Esophagus squamous epithelium (tissue), 5 donors: ENCODE measurements around the gene AGTRAP. TPM values are rescaled to one million over a fixed set of nuclear protein-coding genes. Genes with fewer than 3 reads are reported as not detected.

Source experiments
- DNase-seq: peaks from one replicate; lab custom pipeline; 2025; lab: John Stamatoyannopoulos, UW
- H3K27ac ChIP-seq, 4 donors: fragments of 200-600 bp; sonication (generic); one replicate each; pipeline ENCODE4 v1.5.1; 2016 to 2019; ENCODE audit warnings: mild to moderate bottlenecking in 1 of 4
- H3K27me3 ChIP-seq, 4 donors: fragments of 200-600 bp; sonication (generic); 1 replicate in 3 of 4; 2 replicates in 1 of 4; pipeline versions ENCODE4 v1.5.1 to v1.6.0; 2017 to 2021; ENCODE audit warnings: antibody characterized with exemption in 1 of 4
- H3K36me3 ChIP-seq, 3 donors: fragments of 200-600 bp; sonication (generic); one replicate each; pipeline ENCODE4 v1.5.1; 2016 to 2019
- H3K4me1 ChIP-seq, 3 donors: fragments of 200-600 bp; sonication (generic); one replicate each; pipeline ENCODE4 v1.5.1; 2017 to 2019
- H3K4me3 ChIP-seq, 4 donors: fragments of 200-600 bp; sonication (generic); 1 replicate in 3 of 4; 2 replicates in 1 of 4; pipeline ENCODE4 v1.5.1; 2016 to 2019; ENCODE audit warnings: mild to moderate bottlenecking in 2 of 4, moderate library complexity in 1 of 4
- H3K9me3 ChIP-seq, 3 donors: fragments of 200-600 bp; sonication (generic); one replicate each; pipeline ENCODE4 v1.5.1; 2016 to 2019
- CTCF ChIP-seq, 6 experiments: fragments of 450-650 bp in 4 of 6; fragments of 200-600 bp in 2 of 6; sonication (generic) in 2 of 6; IDR thresholded peaks; one replicate each; pipeline ENCODE4 v1.5.1; 2016 to 2019; ENCODE audit warnings: antibody characterized with exemption in 6 of 6, mild to moderate bottlenecking in 4 of 6, moderate library complexity in 4 of 6
- POLR2A ChIP-seq, 4 donors: fragments of 450-650 bp; IDR thresholded peaks; one replicate each; pipeline ENCODE4 v1.6.1; 2017; ENCODE audit warnings: antibody characterized with exemption in 4 of 4, mild to moderate bottlenecking in 4 of 4, moderate library complexity in 3 of 4
- WGBS, 2 donors: methylation state at CpG; one replicate each; pipeline ENCODE4 v1.1.5; 2018; 5-methylcytosine and 5-hydroxymethylcytosine counted together
- intact Hi-C: fragments of 100-400 bp; cut with DNase I; formaldehyde crosslinking; loops from one replicate; pipeline ENCODE4 v1.15.0; 2022
- total RNA-seq, 4 donors: library from RNA; depleted of rRNA; stranded (reverse); fragments of >200 nt; gene quantifications; one replicate each; pipeline ENCODE4 v1.1.0, GENCODE V29; 2016
- donor health status: DM: yes; HTN: yes; CAD: no.

AGTRAP gene
- total RNA-seq, 4 donors from 2014 or later, result 34.5 to 89.5 (median 50.7) TPM

GRCh38 chr1:11746092-11746491 is 10.2 kb downstream of the AGTRAP start:
- no peak for TF ChIP-seq POLR2A (IDR thresholded peaks at IDR 0.05)
- TF ChIP-seq CTCF (IDR thresholded peaks at IDR 0.05), result no peak
- Histone ChIP-seq H3K27ac (no peak overlapping the region), H3K9me3 (no peaks in the 10 kb centered on the region), H3K4me3 (no peak overlapping the region), H3K4me1 (peaks cover 0 to 29% (median 0%) of the 10 kb centered on the region in 3 donors), H3K27me3 (no peaks in the 10 kb centered on the region), H3K36me3 (peaks cover 0 to 62% (median 20%) of the 10 kb centered on the region in 3 donors)
- no peak for DNase-seq
- WGBS, 2 donors, result 47 to 73% methylated on average over 3 to 6 of the region's 6 CpGs
- intact Hi-C loops, result no loop called here

GRCh38 chr1:11746795-11747487 is 11.0 kb downstream of the AGTRAP start:
- no peak for DNase-seq
- WGBS, 2 donors, result 86 to 89% methylated on average over 6 to 7 of the region's 20 CpGs

GRCh38 chr1:11748294-11749202 is 12.6 kb downstream of the AGTRAP start:
- peaks cover 0 to 66% (median 20%) of the 10 kb centered on the region in 3 donors for H3K36me3 ChIP-seq
- 75 to 97% methylated on average over 4 to 6 of the region's 27 CpGs for WGBS, 2 donors
- H3K4me1 ChIP-seq, result peaks cover 0 to 11% (median 0%) of the 10 kb centered on the region in 3 donors
- H3K27ac ChIP-seq, result no peak overlapping the region
- intact Hi-C loops, result no loop called here
- no peaks in the 10 kb centered on the region for H3K27me3 ChIP-seq
- TF ChIP-seq POLR2A (IDR thresholded peaks at IDR 0.05) (no peak), CTCF (IDR thresholded peaks at IDR 0.05) (no peak)
- H3K9me3 ChIP-seq, result no peaks in the 10 kb centered on the region
- no peak overlapping the region for H3K4me3 ChIP-seq
- DNase-seq, result no peak

More at GRCh38 chr1:11746795-11747487, 11.0 kb downstream of the AGTRAP start:
- H3K4me1 ChIP-seq, result peaks cover 0 to 21% (median 0%) of the 10 kb centered on the region in 3 donors
- no peaks in the 10 kb centered on the region for H3K9me3 ChIP-seq
- H3K27me3 ChIP-seq, result no peaks in the 10 kb centered on the region
- H3K27ac ChIP-seq, result no peak overlapping the region
- TF ChIP-seq CTCF (IDR thresholded peaks at IDR 0.05) (no peak), POLR2A (IDR thresholded peaks at IDR 0.05) (no peak)
- H3K36me3 ChIP-seq, result peaks cover 0 to 66% (median 20%) of the 10 kb centered on the region in 3 donors
- H3K4me3 ChIP-seq, result no peak overlapping the region
- intact Hi-C loops, result no loop called here

- Histone ChIP-seq H3K4me1 (peaks cover 0 to 11% (median 0%) of the 10 kb centered on the region in 3 donors), H3K9me3 (no peaks in the 10 kb centered on the region), H3K36me3 (peaks cover 0 to 66% (median 20%) of the 10 kb centered on the region in 3 donors), H3K27me3 (no peaks in the 10 kb centered on the region), H3K4me3 (no peak overlapping the region), H3K27ac (no peak overlapping the region)
- intact Hi-C loops, result no loop called here
- TF ChIP-seq CTCF (IDR thresholded peaks at IDR 0.05), result peak in 5 of 6 experiments; percentile 17 to 61 (median 47)
- no peak for TF ChIP-seq POLR2A (IDR thresholded peaks at IDR 0.05)
- no peak for DNase-seq
- 14 to 77% methylated on average over 1 to 4 of the region's 9 CpGs for WGBS, 2 donors
Observed at GRCh38 chr1:11749203-11749689, 13.3 kb downstream of the AGTRAP start.
